Progenitor cell of endocrine pancreas (in vitro differentiated cells): ENCODE measurements around the gene RFX1. TPM values are rescaled to one million over a fixed set of nuclear protein-coding genes. Genes with fewer than 3 reads are reported as not detected.

Experiments used
- DNase-seq: peaks from one replicate; pipeline ENCODE4 v3.0.0; 2021; ENCODE audit warnings: low spot score; ENCODE audit not compliant: unreplicated experiment
- H3K27ac Mint-ChIP-seq: 2 replicates; pipeline ENCODE4 v1.8.0; 2021; ENCODE audit warnings: mild to moderate bottlenecking, moderate library complexity, mixed read lengths
- H3K27me3 Mint-ChIP-seq: 2 replicates; pipeline ENCODE4 v1.8.0; 2021; ENCODE audit warnings: mixed read lengths
- H3K36me3 Mint-ChIP-seq: 2 replicates; pipeline ENCODE4 v1.8.0; 2022; ENCODE audit warnings: mixed read lengths; ENCODE audit not compliant: insufficient read depth
- H3K4me1 Mint-ChIP-seq: 2 replicates; pipeline ENCODE4 v1.8.0; 2021; ENCODE audit warnings: low read depth, mixed read lengths
- H3K4me3 Mint-ChIP-seq: 2 replicates; pipeline ENCODE4 v1.8.0; 2021; ENCODE audit warnings: low read depth, mild to moderate bottlenecking, moderate library complexity, mixed read lengths
- H3K9me3 Mint-ChIP-seq: 2 replicates; pipeline ENCODE4 v1.8.0; 2021; ENCODE audit warnings: low read depth, mixed read lengths
- total RNA-seq: library from RNA; stranded (reverse); gene quantifications from 2 replicates; pipeline ENCODE4 v1.2.1, GENCODE V29; 2021
- TF ChIP-seq, protein P1 (sequence below): fragments of 200-600 bp; sonication (generic); IDR thresholded peaks from one replicate; pipeline ENCODE4 v1.5.0; 2021; ENCODE audit warnings: antibody characterized with exemption, mild to moderate bottlenecking; ENCODE audit not compliant: unreplicated experiment

Gene RFX1
- total RNA-seq, 1 donor from 2014 or later, result 26.5 TPM

DNA sequence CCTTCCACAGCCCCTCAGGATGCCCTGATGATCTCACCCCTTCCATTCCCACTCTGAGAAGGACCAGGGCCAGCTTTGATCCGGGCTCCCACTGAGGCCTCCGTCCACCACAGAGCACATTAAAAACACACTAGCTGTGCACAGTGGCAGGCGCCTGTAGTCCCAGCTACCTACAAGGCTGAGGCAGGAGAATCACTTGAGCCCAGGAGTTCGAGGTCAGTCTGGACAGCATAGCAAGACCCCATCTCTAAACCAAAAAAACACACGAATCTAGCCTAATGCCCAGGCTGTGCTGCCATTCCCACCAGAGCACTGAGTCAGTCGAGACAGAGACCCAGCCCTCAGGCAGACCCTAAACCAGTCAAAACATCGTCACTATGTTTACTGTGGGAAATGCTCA lies 14.1 kb downstream of the RFX1 start:
- Mint-ChIP-seq H3K4me3 (no peak overlapping the region), H3K27ac (no peak overlapping the region)

DNA sequence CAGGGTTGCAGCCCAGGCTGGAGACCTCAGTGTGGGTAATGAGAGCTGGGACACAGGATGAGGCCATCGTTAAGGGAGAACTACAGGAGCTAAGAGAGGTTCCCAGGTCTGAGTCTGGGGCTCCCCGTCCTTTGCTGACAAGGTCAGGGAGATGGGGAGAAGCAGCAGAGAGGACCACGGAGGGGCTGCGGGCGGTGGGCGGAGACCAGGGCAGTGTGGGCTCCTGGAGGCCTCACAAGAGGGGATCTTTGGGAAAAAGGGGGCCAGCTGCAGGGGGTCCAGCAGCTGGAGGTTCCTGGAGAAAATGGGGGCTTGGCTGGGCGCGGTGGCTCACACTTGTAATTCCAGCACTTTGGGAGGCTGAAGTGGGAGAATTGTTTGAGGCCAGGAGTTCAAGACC lies 16.0 kb downstream of the RFX1 start:
- Mint-ChIP-seq H3K9me3 (no peaks in the 10 kb centered on the region), H3K4me3 (no peak overlapping the region), H3K27me3 (no peaks in the 10 kb centered on the region), H3K27ac (peak overlapping the region; percentile 73), H3K36me3 (peaks cover 14% of the 10 kb centered on the region), H3K4me1 (peaks cover 6% of the 10 kb centered on the region)
- TF ChIP-seq, protein P1, sequence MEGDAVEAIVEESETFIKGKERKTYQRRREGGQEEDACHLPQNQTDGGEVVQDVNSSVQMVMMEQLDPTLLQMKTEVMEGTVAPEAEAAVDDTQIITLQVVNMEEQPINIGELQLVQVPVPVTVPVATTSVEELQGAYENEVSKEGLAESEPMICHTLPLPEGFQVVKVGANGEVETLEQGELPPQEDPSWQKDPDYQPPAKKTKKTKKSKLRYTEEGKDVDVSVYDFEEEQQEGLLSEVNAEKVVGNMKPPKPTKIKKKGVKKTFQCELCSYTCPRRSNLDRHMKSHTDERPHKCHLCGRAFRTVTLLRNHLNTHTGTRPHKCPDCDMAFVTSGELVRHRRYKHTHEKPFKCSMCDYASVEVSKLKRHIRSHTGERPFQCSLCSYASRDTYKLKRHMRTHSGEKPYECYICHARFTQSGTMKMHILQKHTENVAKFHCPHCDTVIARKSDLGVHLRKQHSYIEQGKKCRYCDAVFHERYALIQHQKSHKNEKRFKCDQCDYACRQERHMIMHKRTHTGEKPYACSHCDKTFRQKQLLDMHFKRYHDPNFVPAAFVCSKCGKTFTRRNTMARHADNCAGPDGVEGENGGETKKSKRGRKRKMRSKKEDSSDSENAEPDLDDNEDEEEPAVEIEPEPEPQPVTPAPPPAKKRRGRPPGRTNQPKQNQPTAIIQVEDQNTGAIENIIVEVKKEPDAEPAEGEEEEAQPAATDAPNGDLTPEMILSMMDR, result no peak
- no peak for DNase-seq

More for the DNA sequence above, 14.1 kb downstream of the RFX1 start:
- TF ChIP-seq, protein P1, result no peak
- H3K4me1 Mint-ChIP-seq, result peaks cover 6% of the 10 kb centered on the region
- no peak for DNase-seq
- H3K9me3 Mint-ChIP-seq, result no peaks in the 10 kb centered on the region
- peaks cover 14% of the 10 kb centered on the region for H3K36me3 Mint-ChIP-seq
- no peaks in the 10 kb centered on the region for H3K27me3 Mint-ChIP-seq

DNA sequence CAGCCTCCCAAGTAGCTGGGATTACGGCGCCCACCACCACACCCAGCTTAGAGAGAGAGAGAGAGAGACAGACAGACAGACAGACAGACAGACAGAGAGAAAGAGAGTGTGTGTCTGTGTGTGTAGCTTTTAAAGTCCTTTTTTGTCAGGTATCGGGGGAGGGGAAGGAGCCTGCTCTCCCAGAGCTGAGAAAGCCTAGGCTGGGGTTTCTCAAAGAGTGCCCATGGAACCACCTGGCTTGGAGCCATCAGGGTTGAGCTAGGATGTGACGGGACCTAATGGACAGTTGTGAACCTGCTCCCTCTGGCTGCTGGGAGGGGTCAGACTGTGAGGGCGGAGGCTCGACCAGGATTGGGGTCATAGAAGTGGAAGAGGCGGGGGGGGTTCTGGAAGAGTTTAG lies 16.6 kb downstream of the RFX1 start:
- H3K27ac Mint-ChIP-seq, result no peak overlapping the region
- H3K4me3 Mint-ChIP-seq, result no peak overlapping the region
- H3K27me3 Mint-ChIP-seq, result no peaks in the 10 kb centered on the region
- H3K36me3 Mint-ChIP-seq, result peaks cover 13% of the 10 kb centered on the region
- DNase-seq, result no peak
- TF ChIP-seq, protein P1, result no peak
- H3K4me1 Mint-ChIP-seq, result peaks cover 6% of the 10 kb centered on the region
- no peaks in the 10 kb centered on the region for H3K9me3 Mint-ChIP-seq

DNA sequence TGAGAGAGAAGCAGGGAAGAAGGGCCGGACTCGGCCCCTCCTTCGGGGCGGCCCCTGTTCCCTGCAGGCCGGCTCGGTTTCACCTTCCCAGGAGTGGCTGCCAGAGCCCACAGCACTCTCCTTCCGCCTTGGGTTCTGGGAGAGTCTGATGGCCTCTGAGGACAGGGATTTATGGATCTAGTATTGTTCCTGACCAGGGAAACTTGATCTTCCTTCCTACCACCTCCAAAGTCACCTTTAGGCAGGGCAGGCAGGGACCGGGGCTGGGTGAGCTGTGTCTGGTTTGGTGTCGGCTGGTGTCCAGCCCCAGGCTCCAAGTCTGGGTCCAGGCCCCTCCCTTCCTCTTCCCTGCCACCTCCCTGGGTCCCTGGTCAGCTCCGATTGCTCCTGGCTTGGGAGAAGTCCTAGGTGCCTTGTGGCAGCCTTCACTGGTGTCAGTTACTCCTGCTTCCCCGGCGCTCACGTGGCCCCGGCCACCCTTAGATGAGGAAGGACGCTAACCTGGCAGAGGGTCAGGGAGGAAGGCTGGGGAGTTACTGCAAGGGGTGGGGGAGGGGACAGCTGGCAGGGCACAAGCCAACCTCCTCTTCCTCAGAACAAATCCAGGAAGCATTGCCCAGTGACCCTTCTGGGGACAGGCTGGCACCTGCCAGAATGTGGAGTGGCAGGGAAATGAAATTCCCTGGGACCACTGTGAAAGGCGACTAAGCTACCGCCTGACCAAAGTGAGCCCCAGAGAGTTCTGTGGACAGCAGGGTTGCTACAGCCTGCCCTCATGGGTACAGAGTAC lies 18.8 kb downstream of the RFX1 start:
- no peak for DNase-seq
- peaks cover 13% of the 10 kb centered on the region for H3K36me3 Mint-ChIP-seq
- TF ChIP-seq, protein P1, result no peak
- H3K4me3 Mint-ChIP-seq, result no peak overlapping the region
- no peaks in the 10 kb centered on the region for H3K9me3 Mint-ChIP-seq
- no peaks in the 10 kb centered on the region for H3K27me3 Mint-ChIP-seq
- peak overlapping the region; percentile 37 for H3K27ac Mint-ChIP-seq
- H3K4me1 Mint-ChIP-seq, result peaks cover 6% of the 10 kb centered on the region

DNA sequence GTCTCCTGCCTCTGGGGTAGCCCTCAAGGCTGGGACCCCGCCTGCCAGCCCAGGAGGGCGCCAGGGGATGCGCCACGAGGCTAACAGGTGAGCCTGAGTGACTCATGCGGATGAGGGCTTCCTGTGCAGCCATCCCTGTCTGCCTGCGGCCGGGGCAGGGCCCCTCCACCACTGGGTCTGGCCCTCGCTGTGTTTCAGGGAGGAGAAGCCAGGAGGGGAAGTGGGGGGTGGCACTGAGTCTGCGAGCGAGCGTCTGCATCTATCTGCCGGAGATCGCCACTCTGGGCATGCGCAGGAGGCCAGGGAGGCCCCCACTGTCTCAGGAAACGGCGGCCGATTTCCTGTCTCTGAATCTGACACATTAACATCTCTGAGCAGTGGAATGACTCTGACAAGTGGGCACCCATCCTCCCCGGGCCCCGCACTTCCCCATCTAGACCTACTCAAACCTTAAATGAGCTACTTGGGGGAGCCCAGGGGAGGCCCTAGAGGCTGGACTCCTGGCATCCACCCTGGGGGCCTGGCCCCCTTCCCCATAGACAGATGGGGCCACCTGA lies 19.7 kb downstream of the RFX1 start:
- Mint-ChIP-seq H3K4me3 (no peak overlapping the region), H3K27me3 (no peaks in the 10 kb centered on the region), H3K36me3 (peaks cover 13% of the 10 kb centered on the region), H3K4me1 (peaks cover 6% of the 10 kb centered on the region), H3K27ac (no peak overlapping the region), H3K9me3 (no peaks in the 10 kb centered on the region)
- TF ChIP-seq, protein P1, result no peak
- DNase-seq, result no peak
